DND-41 (cell line): Measurements from ENCODE around the gene LGALS9C.
"Not testable (repeated sequence)": the region's sequence is repeated elsewhere in the genome, so short reads cannot be mapped to it uniquely, and the experiment has no call there.

Experiments used
- CTCF ChIP-seq: IDR thresholded peaks from 2 replicates; pipeline ENCODE4 v1.5.1; 2012; ENCODE audit warnings: borderline replicate concordance, low read length, moderate library complexity, mild to moderate bottlenecking; ENCODE audit not compliant: poor library complexity, severe bottlenecking; ENCODE audit errors: extremely low read depth
- EZH2 ChIP-seq: IDR thresholded peaks from 3 replicates; pipeline ENCODE4 v1.6.1; 2012; ENCODE audit warnings: borderline replicate concordance, low read depth, mild to moderate bottlenecking, moderate library complexity, low read length, inconsistent platforms; ENCODE audit not compliant: severe bottlenecking

- not testable (repeated sequence) for TF ChIP-seq CTCF, EZH2
Measured at GRCh38 chr17:18494250-18494768, 17.7 kb downstream of the LGALS9C start.
